GM21786 (cell line): ENCODE measurements around the gene C6orf52.

Source experiments
- ATAC-seq: cut with Tn5 transposase; IDR thresholded peaks from one replicate; pipeline ENCODE4 v1.9.1; 2021; ENCODE audit not compliant: unreplicated experiment

C6orf52 gene

GRCh38 chr6:10658910-10659698 lies 35.3 kb downstream of the C6orf52 start:
- ATAC-seq, result no peak

GRCh38 chr6:10655508-10656055 lies 38.8 kb downstream of the C6orf52 start:
- ATAC-seq, result peak; percentile 75

DNA sequence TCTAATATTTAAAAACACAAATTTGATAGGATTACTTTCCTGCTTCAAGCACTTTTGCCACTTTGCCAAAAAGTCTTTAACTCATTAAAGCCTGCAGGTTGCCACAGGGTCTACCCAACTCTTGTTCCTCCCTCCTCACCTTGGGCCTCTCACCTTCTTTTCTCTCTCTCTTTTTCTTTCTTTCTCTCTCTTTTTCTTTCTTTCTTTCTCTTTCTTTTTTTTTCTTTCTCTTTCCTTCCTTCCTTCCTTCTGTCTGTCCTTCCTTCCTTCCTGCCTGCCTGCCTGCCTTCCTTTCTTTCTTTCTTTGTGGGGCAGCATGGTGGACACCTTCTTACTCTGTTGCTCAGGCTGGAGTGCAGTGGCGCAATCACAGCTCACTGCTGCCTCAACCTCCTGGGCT lies 50.2 kb downstream of the C6orf52 start:
- ATAC-seq, result no peak

- ATAC-seq, result peak; percentile 93
Measured at GRCh38 chr6:10643201-10643651, 51.2 kb downstream of the C6orf52 start.

- no peak for ATAC-seq
Measured at GRCh38 chr6:10641528-10641927, 52.9 kb downstream of the C6orf52 start.

GRCh38 chr6:10640412-10640811 lies 54.0 kb downstream of the C6orf52 start:
- no peak for ATAC-seq

- ATAC-seq, result peak; percentile 91
Measured at GRCh38 chr6:10633216-10633615, 61.2 kb downstream of the C6orf52 start.

- no peak for ATAC-seq
Measured at GRCh38 chr6:10630178-10630577, 64.2 kb downstream of the C6orf52 start.

DNA sequence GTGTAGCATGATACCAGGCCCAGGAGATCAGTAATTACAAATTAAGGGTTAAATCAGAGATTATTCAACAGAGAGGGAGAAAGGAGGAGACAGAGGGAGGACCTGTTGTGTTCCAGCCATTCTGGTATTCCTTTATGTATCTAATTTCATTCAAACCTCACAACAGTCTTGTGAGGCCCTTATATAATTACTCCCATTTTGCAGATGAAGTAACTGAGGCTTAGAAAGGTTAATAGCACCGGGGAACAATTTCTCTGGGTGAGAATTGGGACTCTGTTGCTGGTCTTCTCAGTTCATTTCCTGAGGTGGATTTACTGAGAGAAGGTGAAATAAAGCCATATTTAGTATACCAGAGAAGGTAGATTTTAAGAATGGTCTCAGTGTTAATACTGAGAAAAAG lies 66.6 kb downstream of the C6orf52 start:
- ATAC-seq, result no peak

GRCh38 chr6:10626154-10626741 lies 68.2 kb downstream of the C6orf52 start:
- ATAC-seq, result no peak

DNA sequence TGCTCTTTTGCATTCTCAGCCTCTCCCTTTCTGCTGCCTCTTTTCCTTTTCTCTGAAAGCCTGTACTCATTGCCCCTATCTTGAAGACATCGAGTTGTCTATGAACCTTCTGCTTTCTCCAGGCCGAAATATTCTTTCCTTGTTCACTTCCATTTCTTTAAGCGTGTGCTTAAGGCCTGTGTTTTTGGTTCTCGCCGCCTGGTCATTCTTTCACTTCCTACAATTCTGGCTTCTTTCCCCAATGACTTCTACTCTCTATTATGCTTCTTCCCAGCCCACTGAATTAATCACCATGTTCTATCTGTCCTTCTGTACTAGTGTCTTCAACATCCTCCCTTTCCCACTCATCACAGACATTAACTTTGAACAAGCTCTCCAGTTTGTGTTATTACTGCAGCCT lies 69.6 kb downstream of the C6orf52 start:
- no peak for ATAC-seq

DNA sequence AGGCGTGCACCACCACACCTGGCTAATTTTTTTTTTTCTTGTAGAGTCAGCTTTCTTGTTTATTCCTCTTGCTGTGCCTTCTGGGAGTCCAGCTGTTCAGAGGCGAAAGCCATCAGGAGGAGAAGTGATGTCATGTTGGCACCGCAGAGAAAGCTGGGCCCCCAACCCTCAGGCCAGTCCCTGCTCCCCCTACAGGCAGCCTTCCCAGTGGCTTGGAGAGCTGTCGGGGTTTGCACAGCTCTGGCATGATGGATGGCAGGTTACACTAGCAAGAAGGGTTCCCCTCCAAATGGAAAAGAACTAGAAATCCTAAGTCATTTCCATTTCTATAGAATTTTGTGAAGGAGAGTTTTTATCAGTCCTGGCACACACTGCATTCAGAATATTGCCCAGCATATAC lies 72.6 kb downstream of the C6orf52 start:
- ATAC-seq, result no peak
